K562 (cell line): ENCODE data around the gene NAGLU. TPM values are rescaled to one million over a fixed set of nuclear protein-coding genes. Genes with fewer than 3 reads are reported as not detected.

ENCODE experiments used
- CBX1 ChIP-seq: sonication (generic); IDR thresholded peaks from 2 replicates; pipeline ENCODE4 v1.6.1; 2016; ENCODE audit warnings: antibody characterized with exemption, low read depth, mild to moderate bottlenecking
- CREB3L1 ChIP-seq: fragments of 450-650 bp; IDR thresholded peaks from 2 replicates; pipeline ENCODE4 v1.6.1; 2014; ENCODE audit warnings: low read depth, mild to moderate bottlenecking, moderate library complexity, borderline replicate concordance
- CTCFL ChIP-seq: IDR thresholded peaks from 2 replicates; pipeline ENCODE4 v1.6.1; 2011; ENCODE audit warnings: borderline replicate concordance, low read depth, mild to moderate bottlenecking, moderate library complexity, low read length; ENCODE audit not compliant: insufficient read depth, poor library complexity, severe bottlenecking
- EP300 ChIP-seq: IDR thresholded peaks from 2 replicates; pipeline ENCODE4 v1.6.1; 2012; ENCODE audit warnings: low read length, improper control_type of control experiment
- FOXA1 ChIP-seq: fragments of 450-650 bp; IDR thresholded peaks from 2 replicates; pipeline ENCODE4 v1.6.1; 2016; ENCODE audit warnings: mild to moderate bottlenecking, borderline replicate concordance
- FOXK1 ChIP-seq: sonication (generic); formaldehyde crosslinking; IDR thresholded peaks from 2 replicates; pipeline ENCODE4 v1.8.0; 2022; ENCODE audit warnings: missing genetic modification reagents, mild to moderate bottlenecking, borderline replicate concordance
- L3MBTL2 ChIP-seq: fragments of 450-650 bp; IDR thresholded peaks from 2 replicates; pipeline ENCODE4 v1.6.1; 2016; ENCODE audit warnings: mild to moderate bottlenecking, moderate library complexity
- NR2C1 ChIP-seq, 2 experiments: fragments of 450-650 bp; IDR thresholded peaks; 2 replicates each; pipeline ENCODE4 v1.6.1; 2017; ENCODE audit warnings: mild to moderate bottlenecking in 2 of 2, antibody characterized with exemption in 1 of 2, inconsistent platforms in 1 of 2, missing compliant biosample characterization in 1 of 2, missing genetic modification characterization in 1 of 2
- PTRF ChIP-seq: fragments of 450-650 bp; IDR thresholded peaks from 2 replicates; pipeline ENCODE4 v1.6.1; 2016; ENCODE audit warnings: mild to moderate bottlenecking, missing genetic modification characterization, missing compliant biosample characterization
- REST ChIP-seq, 2 experiments: fragments of 450-650 bp; formaldehyde crosslinking in 1 of 2; IDR thresholded peaks; 2 replicates each; pipeline versions ENCODE4 v1.4.0 to v1.6.1; 2014 to 2020; ENCODE audit warnings: mild to moderate bottlenecking in 2 of 2, borderline replicate concordance in 1 of 2, low read depth in 1 of 2
- YBX1 ChIP-seq: fragments of 450-650 bp; IDR thresholded peaks from 2 replicates; pipeline ENCODE4 v1.7.1; 2016; ENCODE audit warnings: mild to moderate bottlenecking
- ZBTB7A ChIP-seq: IDR thresholded peaks from 2 replicates; pipeline ENCODE4 v1.6.1; 2011; ENCODE audit warnings: low read depth, mild to moderate bottlenecking, low read length, moderate library complexity, borderline replicate concordance; ENCODE audit not compliant: control insufficient read depth
- polyA plus RNA-seq, 8 experiments: library from polyadenylated mRNA; depleted of rRNA in 4 of 8; stranded (reverse) in 5 of 8; unstranded in 3 of 8; fragments of >200 nt; fragmentation: Nextera tagmentation in 2 of 8; fragmentation: Illumina TruSeq in 1 of 8; extraction: Ambion mirVana in 2 of 8; extraction: Trizol in 1 of 8; gene quantifications; 2 replicates each; pipeline versions ENCODE4 v1.2.1 to v1.2.3, GENCODE V29; 2011 to 2014; ENCODE audit warnings: inconsistent platforms in 1 of 8, missing spikeins in 1 of 8
- total RNA-seq, 7 experiments: library from RNA; depleted of rRNA in 6 of 7; stranded (reverse); fragments of >200 nt in 6 of 7; fragmentation: Illumina TruSeq in 2 of 7; extraction: Trizol in 2 of 7; gene quantifications; 2 replicates each; pipeline versions ENCODE4 v1.2.1 to v1.2.3, GENCODE V29; 2011 to 2021; ENCODE audit warnings: low replicate concordance in 1 of 7

NAGLU gene
- total and polyA plus RNA-seq, 9 of the 15 experiments (the other 6 are each of a cell fraction or from before 2014, with no cell fraction given), result 0.04 to 21.5 (median 8.5) TPM

GRCh38 chr17:42553866-42554249, 17.8 kb downstream of the NAGLU start (continued):
- no peak for TF ChIP-seq NR2C1 (IDR thresholded peaks at IDR 0.05)
- TF ChIP-seq NR2C1 (tag; IDR thresholded peaks at IDR 0.05), result no peak
- no peak for TF ChIP-seq PTRF (tag)
- no peak for TF ChIP-seq REST (IDR thresholded peaks at IDR 0.05; ENCODE audit: borderline replicate concordance)
- TF ChIP-seq REST (CRISPR knock-in tag; IDR thresholded peaks at IDR 0.05; ENCODE audit: low read depth), result no peak
- no peak for TF ChIP-seq CBX1
- no peak for TF ChIP-seq FOXK1 (CRISPR knock-in tag)
- no peak for TF ChIP-seq YBX1
- TF ChIP-seq CREB3L1, result no peak
- no peak for TF ChIP-seq EP300
- TF ChIP-seq CTCFL, result no peak
- TF ChIP-seq ZBTB7A, result 0 out of 2 replicates have a peak, but pooled peaks have one; percentile 3
- TF ChIP-seq FOXA1, result no peak
- no peak for TF ChIP-seq L3MBTL2
